DMS53 treated with DMSO at 0.1 percent for 48 hours (cell line): ENCODE data around the gene MBD2.
A peak's percentile ranks its signal among the peaks of the same experiment; 100 is the strongest.
"Not testable (repeated sequence)": the region's sequence is repeated elsewhere in the genome, so short reads cannot be mapped to it uniquely, and the experiment has no call there.

Source experiments
- DNase-seq: peaks from one replicate; lab custom pipeline; 2025; ENCODE audit not compliant: unreplicated experiment; lab: John Stamatoyannopoulos, UW

The MBD2 gene

GRCh38 chr18:54224379-54225014 is at the start of gene MBD2:
Gene MBD2, minus strand, starts transcription at chr18:54224669. Its CDS starts 110 bp downstream, at chr18:54224559.
- DNase-seq, result peak; percentile 97

- DNase-seq, result peak; percentile 73
Measured at GRCh38 chr18:54269893-54270844, 45.7 kb upstream of the MBD2 start.

GRCh38 chr18:54268751-54269150 is 44.3 kb upstream of the MBD2 start:
- DNase-seq, result no peak

- DNase-seq, result no peak
Measured at GRCh38 chr18:54267701-54268100, 43.2 kb upstream of the MBD2 start.

- DNase-seq, result no peak
Measured at GRCh38 chr18:54263904-54264336, 39.5 kb upstream of the MBD2 start.

- no peak for DNase-seq
Measured at GRCh38 chr18:54261894-54262293, 37.4 kb upstream of the MBD2 start.

- DNase-seq, result no peak
Measured at GRCh38 chr18:54260396-54261072, 36.1 kb upstream of the MBD2 start.

- DNase-seq, result not testable (repeated sequence)
Measured at GRCh38 chr18:54257818-54258217, 33.3 kb upstream of the MBD2 start.

- no peak for DNase-seq
Measured at GRCh38 chr18:54257015-54257414, 32.5 kb upstream of the MBD2 start.

- no peak for DNase-seq
Measured at GRCh38 chr18:54255141-54255540, 30.7 kb upstream of the MBD2 start.

GRCh38 chr18:54254265-54254758 is 29.8 kb upstream of the MBD2 start:
- peak; percentile 77 for DNase-seq

- no peak for DNase-seq
Measured at GRCh38 chr18:54251606-54252390, 27.3 kb upstream of the MBD2 start.

GRCh38 chr18:54250846-54251261 is 26.4 kb upstream of the MBD2 start:
- no peak for DNase-seq

GRCh38 chr18:54247511-54248175 is 23.2 kb upstream of the MBD2 start:
- DNase-seq, result no peak

GRCh38 chr18:54242327-54242726 is 17.9 kb upstream of the MBD2 start:
- no peak for DNase-seq

GRCh38 chr18:54241483-54241882 is 17.0 kb upstream of the MBD2 start:
- DNase-seq, result no peak

GRCh38 chr18:54240629-54241107 is 16.2 kb upstream of the MBD2 start:
- no peak for DNase-seq

GRCh38 chr18:54239601-54240000 is 15.1 kb upstream of the MBD2 start:
- DNase-seq, result no peak

- DNase-seq, result no peak
Measured at GRCh38 chr18:54239091-54239490, 14.6 kb upstream of the MBD2 start.
